ENCODE data around the gene DCTN2. TPM values are rescaled to one million over a fixed set of nuclear protein-coding genes. Genes with fewer than 3 reads are reported as not detected.

Gene DCTN2
- total RNA-seq, 1 donor from 2014 or later = 170 TPM

DNA sequence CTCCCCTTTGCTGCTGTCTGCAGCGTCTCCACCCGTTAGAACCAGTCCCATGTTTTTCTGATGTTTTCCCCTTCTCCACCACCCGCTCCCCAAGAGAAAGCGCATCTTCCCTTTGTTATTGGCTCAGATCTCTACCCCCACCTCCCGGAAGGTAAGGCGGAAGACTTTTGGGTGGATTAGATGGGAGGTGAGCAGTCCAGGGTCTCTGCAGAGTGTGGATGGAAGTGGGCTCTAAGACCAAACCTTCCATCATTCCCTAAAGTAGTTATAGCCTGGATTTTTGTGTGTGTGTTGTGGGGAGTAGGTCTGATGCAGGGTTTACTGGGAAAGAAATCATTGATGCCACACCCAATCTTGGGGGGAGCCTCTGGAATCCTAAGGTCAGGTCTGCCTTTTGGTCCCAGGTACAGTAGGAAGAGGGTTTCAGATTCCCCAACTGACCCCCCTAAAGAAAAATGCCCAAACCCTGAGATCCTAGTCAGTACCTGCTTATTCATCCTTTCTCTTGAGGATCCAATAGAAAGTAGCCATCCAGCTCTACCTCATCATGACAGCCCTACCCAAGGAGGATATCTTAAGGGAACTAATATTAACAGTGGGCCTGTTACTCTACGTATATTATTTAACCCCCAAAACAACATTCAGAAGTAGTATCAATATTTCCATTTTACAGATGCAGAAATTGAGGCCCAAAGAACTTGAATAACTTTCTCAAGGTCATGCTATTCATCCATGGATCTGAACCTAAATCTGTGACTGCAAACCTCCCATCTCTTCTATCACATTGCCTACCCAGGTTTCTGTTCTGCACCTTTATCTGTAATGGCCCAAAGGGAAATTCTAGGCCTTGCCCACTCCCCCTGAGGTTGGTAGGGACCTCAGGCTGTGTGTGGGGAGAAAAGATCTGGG is 3.9 kb upstream of the DCTN2 start:
- no peak for DNase-seq (ENCODE audit: low read depth)

DNA sequence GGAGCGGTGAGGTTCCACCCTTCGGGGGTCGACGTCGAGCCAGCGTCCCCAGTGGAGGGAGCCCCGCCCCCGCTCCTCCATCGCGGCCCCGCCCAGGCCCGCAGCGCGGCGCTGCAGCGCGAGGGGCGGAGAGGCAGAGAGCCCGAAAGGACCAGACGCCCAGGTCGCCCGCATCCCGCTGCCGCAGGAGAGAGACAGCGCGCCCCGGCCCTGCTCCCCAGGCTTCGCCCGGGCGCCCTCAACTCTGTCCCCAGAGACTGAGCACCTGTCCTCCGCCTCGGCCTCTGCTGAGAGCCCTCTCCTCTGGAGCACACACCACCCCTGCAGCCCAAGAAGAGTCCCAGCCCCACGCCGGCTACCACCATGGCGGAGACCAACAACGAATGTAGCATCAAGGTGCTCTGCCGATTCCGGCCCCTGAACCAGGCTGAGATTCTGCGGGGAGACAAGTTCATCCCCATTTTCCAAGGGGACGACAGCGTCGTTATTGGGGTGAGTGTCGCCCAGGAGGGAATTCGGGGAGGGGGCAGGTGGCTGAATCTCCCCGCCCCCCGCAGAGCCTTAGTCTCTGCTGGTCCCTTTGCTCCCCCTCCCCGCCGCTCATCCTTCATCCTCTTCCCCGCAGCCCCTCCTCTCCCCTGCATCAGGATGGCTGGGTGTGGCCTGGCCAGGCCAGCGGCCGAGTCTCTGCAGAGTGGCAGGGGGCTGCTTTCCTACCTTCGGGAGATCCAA is 3.1 kb upstream of the DCTN2 start, which contains the start of gene KIF5A:
Gene KIF5A, plus strand, starts transcription at position 136 of the 732 bp plus-strand sequence. Its CDS starts 228 bp downstream, at position 364.
- DNase-seq (ENCODE audit: low read depth) = no peak

DNA sequence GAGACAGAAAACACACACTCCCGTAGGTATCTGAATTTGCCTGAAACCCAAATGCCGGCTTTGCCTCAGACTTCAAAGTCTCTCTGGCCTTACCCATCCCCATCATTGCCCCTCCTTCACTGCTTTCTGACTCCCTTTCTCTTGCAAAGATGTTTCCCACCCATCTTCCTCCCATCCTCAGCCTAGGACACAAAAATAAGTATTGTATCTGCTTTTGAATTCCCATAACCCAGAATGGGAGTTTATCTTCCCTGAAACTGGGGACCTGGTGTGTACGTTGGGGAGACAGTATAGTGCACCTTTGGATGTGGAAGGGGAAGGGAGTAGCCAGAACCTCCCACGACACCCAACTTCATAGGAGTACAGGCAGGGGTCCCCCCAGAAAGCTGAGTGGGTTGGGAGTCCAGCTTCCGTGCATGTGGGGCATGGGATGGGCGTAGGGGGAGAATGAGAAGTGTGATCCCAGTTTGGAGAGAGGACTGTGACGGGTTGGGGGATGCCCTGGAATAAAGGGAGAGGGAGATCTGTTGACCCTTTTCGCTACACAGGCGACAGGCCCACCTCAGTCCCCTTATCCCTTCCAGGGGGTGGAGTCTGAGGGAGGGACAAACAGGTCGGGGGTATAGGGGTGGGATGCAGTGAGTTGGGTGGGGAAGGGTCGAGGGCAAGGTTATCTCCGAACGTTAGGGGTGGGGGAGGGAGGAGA is 2.4 kb upstream of the DCTN2 start:
- DNase-seq (ENCODE audit: low read depth) = no peak

DNA sequence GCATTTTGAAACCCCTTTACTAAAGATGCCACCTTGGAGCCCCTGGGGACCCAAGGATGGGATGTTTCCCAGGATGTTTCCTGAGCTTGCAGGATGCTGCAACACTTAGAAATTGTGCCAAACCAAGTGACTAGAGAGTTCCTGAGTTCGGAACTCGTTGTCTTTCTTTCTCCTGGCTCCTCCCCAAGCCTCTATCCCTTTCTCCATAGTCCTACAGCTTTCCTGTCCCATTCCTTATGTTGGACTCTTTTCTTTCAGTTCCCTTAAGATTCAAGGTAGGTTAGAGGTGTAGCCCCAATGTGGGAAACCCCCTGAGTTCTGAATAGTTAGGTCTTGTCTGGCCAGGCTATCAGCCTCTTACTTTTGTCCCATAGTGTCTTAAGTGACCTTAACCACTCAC is 1.5 kb upstream of the DCTN2 start:
- DNase-seq (ENCODE audit: low read depth) = no peak

DNA sequence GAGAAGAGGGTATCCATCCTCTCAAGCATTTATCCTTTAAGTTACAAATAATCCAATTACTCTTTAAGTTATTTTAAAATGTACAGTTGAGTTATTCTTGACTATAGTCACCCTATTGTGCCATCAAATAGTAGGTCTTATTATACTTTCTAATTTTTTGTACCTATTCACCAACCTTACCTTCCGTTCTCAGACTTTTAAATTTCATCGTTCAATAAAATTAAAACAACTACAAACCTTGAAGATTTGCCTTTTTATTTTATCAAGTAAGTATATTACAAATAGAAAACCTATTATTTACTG is 972 bp upstream of the DCTN2 start:
- no peak for DNase-seq (ENCODE audit: low read depth)

DNA sequence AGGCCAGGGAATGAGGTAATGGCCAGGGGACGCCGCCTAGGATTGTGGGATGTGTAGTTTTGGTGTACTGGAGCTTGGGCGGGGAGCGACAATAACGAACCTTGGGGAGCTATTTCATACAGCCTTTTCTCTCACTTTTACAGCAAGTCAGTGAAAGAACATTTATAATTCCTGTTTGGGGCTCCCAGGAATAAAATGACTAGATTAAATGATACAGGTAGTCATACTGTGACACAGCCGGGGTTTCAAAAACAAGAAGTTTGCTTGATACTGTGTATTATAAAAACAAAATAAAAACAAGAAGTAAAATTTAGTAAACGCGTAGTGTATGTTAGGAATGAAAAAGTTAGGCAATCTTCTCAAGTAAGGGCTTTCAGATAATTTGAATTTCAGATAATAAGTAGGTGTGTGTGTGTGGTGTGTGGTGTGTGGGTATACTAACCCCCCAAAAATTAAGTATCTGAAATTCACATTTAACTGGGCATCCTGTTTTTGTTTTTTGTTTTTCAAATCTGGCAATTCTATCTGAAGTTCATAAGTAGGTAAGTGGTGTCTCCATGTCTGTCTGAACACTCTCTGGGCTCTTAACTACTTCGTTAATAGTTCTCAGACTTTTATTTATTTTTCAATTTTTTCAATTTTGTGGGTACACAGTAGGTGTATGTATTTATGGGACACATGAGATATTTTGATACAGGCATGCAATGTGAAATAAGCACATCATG is 458 bp upstream of the DCTN2 start:
- DNase-seq (ENCODE audit: low read depth) = no peak

DNA sequence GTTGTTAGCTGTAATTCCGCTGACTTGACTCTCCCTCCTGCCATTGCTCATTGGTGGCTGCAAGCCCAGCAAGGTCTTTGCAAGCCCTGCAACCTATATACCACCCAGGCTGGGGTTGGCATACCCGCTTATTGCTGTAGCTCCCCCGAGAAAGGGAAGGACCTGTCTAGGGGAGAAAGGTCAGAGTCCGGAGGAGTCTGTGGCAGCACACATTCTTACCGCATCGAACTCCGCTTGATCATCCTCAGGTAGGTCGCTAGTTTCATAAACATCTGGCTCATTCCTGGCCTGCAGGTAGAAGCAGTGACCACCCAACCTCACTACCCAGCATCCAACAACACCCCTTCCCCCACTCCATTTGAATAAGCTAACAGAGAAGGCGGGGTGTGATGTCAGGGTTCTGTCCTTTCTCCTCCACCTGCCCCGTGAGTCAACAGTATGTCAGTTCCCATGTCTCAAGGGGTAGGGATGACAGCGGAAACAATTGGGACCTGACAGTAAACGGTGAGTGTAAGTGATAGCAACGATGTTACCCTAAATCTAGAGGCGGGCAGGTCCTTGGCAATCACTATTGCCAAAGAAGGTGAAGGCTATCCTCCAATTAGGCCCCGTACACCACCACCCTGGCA is 1.1 kb downstream of the DCTN2 start:
- DNase-seq (ENCODE audit: low read depth) = no peak

DNA sequence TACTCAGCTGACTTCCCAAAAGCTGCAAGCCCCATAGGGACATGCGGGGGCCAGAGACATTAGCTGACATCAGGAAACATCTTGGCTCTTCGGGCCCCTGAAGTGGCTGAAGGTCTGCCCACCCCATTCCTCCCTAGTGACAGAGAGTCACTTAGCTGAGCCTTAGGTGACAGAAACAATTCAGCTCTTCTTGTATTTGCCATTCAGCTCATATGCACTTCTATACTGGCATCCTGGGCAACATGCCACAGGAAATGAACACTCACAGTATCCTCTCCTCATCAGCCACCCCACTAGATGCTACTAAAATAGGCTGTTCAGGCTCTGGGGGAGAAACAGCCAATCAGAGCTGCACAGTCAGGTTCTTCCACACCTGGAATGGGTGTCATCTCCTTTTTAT is 3.4 kb downstream of the DCTN2 start:
- DNase-seq (ENCODE audit: low read depth) = no peak

DNA sequence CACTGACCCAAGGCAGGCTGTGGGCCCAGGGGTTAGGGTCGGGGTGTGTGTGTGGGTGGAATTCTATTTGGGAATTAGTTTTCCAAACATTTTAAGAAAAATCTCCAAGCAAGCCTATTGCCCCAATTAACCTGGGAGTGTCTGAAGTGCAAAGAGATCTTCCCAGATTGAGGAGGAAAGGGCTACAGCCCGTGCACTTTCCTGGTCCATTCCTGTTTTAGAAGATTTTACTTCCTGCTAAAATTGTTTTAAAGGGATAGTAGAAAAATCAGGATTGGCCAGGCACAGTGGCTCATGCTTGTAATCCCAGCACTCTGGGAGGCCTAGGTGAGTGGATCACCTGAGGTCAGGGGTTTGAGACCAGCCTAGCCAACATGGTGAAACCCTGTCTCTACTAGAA is 5.3 kb downstream of the DCTN2 start:
- DNase-seq (ENCODE audit: low read depth) = no peak

DNA sequence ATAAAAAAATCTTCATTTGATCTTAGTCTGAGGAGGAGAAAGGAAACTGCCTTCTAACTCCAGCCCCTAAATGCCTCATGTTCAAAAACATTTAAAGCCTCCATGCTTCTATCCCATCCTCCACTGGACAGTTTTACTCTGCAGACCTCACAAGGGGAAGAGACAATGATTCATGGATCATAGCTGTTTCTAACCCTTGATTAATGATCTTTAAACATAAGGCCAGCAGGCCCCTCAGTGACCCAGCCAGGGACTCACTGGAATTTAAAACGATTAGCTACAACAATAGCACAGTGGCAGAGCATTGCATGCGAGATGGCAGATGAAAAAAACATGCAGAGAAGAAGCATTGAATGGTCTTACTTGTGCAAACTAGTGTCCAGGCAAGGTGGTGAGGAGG is 6.0 kb downstream of the DCTN2 start:
- no peak for DNase-seq (ENCODE audit: low read depth)

DNA sequence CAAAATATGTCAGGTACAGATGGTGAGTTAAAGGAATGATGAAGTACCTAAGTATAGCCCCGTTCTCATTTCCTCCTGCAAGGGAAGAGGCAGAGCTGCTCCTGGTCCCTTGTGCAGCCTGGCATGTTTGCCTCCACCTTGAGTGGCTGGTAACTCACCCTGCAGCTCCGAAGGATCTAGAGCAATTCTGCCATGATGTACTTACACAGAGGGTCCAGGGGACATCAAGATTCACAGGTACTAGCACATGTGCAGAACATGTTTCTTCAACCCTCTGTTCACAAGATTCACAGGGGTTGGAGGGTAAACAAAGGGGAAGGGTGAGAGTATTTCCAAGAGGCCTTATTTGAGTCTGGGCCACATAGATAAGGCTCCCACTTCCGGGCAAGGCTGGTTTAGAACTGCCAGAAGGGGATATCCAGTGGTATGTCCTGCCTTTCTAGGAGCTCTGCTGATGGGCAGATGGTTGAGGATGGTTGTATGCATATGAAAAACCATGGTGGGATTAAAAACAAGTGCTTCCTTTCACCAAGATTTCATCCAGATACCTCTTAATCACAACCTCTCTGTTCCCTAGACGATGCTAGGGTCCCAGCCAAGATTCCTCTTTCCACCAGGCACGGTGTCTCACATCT is 7.7 kb downstream of the DCTN2 start:
- DNase-seq (ENCODE audit: low read depth) = no peak

DNA sequence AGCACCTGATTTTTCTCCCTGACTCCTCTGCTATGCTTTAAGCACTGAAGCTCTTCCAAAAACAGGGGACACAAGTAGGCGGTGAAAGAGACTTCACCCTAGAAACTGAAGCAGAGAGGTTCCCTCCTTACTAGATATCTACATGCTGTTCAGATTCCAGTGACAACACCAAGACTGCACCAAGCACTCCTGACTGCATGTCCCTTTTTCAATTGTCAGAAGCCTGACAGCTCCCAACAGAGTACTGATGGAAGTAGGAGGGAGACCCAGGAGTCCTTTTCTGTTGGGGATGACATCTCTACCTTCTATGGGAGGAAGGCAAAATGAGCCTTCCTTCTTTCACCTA is 10.4 kb downstream of the DCTN2 start:
- no peak for DNase-seq (ENCODE audit: low read depth)

DNA sequence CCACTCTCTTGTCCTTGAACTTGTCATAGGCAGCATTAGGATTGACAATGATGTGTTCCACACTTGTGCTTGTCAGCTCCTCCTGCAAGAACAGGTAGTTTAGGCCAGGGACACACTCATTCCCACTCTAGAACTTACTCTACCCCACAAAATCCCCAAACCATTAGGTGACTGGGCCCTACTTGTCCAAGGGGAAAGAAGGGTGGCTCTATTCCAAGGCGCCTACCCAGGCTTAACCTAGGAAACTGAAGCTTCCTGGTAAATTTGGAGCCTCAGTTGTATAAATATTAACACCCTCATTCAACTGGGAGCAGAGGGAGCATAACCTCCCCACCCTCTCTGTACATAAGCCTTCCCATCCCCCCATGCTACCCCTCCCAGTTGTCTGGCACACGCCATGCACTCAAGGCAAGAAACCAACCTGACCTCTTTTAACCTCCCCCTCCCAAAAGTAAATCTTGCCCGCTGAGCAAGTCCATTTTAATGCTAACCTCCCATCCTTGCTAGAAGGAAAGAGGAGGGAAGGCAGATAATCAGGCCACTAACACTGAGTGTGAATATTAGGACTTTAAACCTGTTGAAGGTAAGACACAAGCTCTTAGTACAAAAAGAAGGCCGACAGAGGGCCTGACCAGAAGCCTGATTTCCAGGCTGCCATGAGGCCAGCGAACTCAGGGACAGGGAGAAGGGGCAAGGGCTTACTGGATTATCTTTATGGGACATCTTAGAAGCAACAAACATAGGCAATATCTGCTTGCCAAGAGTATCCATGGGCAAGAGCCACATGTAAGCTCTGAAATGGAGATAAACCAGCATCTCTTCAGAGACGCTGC is 11.0 kb downstream of the DCTN2 start:
- no peak for DNase-seq (ENCODE audit: low read depth)

DNA sequence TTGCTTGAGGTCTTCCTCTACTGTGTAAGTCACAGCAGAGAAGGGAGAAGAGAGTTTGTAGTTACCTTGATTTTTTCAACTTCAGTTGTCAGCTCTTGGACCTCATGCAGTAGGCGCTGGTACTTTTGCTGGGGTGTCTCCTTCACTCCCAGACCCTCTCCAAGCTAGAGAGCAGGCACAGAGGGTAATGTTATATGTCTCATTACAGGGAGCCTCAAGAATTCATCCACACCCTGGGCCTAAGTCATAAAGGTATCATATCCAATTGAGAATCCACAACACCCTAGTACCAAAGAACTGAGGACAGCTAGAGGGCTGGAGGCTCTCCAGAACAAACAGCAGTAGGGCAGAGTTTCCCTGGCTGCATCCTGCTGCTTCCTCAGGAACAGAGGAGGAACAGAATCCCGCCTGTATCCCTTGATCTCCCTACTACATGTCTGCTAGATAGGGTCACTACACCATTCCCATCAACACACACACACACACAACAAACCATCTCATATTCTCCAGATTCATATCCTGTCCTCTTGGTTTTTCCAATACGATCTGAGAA is 11.9 kb downstream of the DCTN2 start:
- no peak for DNase-seq (ENCODE audit: low read depth)

DNA sequence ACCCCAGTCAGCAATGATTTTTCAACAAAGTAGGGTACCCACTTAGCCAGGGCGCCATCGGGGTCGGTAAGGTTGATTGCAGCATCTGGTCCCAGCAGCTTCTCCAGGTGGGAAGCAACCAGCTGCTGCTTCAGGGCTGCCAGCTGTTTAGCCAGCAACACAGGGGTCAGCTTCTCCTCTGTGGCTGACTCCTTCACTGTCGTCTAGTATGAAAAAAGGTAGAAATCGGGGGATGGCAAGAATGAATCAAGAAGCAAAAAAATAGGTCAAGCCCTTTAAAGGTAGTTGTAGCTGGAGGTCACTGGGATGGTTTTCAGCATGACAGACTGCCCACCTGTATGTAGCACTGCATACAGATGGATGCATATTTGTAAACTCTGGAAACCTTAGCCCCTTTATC is 12.7 kb downstream of the DCTN2 start:
- DNase-seq (ENCODE audit: low read depth) = no peak

DNA sequence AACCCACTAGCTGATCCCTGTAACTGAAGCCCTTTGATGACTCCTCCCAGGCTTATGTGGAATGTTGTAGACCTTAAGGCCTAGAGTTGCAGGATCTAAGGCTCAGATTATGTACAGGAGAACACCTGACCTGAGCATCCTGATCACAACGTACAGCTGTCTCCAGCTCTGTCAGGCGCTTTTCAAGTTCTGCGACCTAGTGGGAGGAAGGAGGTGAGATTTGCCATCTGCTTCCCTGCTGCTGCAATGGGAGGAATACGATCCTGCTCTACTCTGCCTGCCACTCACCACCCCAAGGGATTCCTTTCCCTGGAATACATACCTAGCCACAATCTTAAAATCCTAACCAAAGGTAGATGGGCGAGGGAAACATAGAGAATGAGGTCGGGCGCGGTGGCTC is 13.9 kb downstream of the DCTN2 start:
- DNase-seq (ENCODE audit: low read depth) = no peak

DNA sequence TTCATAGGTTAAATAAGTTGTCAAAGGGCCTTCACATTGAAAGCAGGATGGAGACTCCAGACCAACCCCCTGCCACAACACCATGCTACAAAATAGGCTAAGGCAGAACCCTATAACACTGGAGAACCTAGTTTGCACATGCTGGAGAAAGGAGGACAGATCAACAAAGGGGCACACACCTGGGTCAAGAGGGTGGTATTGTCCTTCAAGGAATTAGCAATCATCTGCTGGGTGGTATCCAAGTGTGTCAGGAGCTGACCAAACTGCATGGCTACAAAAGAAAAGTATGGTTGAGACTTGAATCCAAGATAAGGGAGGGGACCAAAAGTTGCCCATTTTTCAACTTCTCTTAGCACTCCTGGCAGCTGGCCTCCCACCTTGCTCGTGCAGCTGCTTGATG is 15.2 kb downstream of the DCTN2 start:
- DNase-seq (ENCODE audit: low read depth) = no peak

DNA sequence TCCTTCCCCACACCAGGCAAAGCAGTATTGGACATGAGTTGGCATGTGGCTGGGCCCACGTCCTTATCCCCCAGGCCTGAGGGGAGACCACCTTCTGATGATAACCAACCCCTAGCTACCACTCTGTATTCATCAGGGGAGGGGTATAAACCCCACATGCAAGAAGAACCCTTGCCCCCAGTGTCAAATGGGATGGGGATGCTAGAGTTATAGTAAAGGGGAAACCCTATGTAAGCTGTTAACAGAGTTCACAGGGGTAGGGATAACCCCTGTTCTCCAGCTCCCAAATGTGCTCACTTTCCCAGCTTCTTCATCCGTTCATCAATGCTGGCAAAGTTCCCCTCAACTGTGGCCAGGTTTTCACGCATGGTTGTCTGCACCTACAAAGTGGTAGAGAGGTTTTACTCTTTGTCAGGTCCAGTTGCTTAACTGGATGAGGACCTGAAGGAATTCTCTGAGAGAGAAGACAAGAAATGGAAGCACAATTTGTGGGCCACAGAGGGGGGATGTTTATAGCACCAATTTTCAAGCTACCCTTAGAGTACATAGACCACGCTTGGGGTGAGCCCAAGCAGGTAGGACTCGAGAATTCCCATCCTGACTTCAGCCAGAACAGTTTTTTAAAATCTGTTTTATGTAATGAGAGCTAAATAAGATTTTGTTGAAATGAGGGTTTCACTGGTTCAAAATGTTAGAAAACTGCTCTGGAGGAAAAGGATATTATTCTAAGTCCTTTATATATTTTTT is 16.4 kb downstream of the DCTN2 start:
- no peak for DNase-seq (ENCODE audit: low read depth)

DNA sequence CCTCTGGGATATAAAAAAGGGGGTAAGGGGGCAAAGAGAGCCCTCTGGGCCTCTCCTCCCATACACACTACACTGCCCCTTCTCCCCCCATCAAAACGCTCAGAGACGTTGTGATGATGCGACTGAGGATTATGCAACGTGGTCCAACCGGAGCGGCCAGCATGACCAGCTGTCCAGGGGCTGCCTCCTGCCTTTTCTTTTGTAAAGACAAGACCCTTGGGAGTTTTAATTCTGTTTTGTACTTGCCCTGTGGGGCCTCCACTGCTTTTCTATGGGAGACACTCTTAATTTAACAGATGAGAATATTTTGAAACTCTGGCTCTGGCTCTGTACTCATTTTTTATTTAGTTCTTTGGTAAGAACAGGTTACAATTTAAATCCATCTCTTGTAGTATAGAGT is 17.2 kb downstream of the DCTN2 start:
- DNase-seq (ENCODE audit: low read depth) = peak; percentile 11
